K562 (cell line): ENCODE data around the gene AFDN. TPM values are rescaled to one million over a fixed set of nuclear protein-coding genes. Genes with fewer than 3 reads are reported as not detected.

Experiments
- ATAC-seq: fragments of 200-7000 bp; cut with Tn5 transposase; 3 replicates; pipeline ENCODE4 v1.9.1; 2020; ENCODE audit warnings: moderate library complexity
- BruUV-seq: library from RNA; stranded (reverse); fragments of 400-500 nt; replicated peaks from 2 replicates; lab custom pipeline; 2021; lab: Mats Ljungman, UMichigan
- CTCF ChIA-PET: fragments of 300-600 bp; formaldehyde crosslinking; extraction: SDS; loops from one replicate; lab custom pipeline; 2021; ENCODE audit warnings: low intra/inter-chr PET ratio; lab: Yijun Ruan, JAX
- POLR2A ChIA-PET: fragments of 300-600, 350-650 bp; sonication (Branson Sonifier 250); formaldehyde crosslinking; extraction: SDS; loops from one replicate; lab custom pipeline; 2021; ENCODE audit warnings: antibody characterized with exemption, inconsistent platforms; lab: Yijun Ruan, JAX
- DNase-seq, 4 experiments: peaks; one replicate each; pipeline versions ENCODE4 v3.0.0 to v3.0.0-alpha.2; 2011 to 2018; ENCODE audit warnings: low spot score in 3 of 4, mixed read lengths in 3 of 4; ENCODE audit errors: extremely low read depth in 1 of 4
- FAIRE-seq: peaks from 2 replicates; lab custom pipeline; 2011; peaks lifted over from hg19 to GRCh38; lab: Jason Lieb, UNC
- H2AFZ ChIP-seq: 2 replicates; pipeline ENCODE4 v1.6.0; 2011; ENCODE audit warnings: low read depth, low read length, control low read depth, inconsistent platforms
- H3K27ac ChIP-seq: fragments of 200-600 bp; 3 replicates; pipeline ENCODE4 v1.8.0; 2011; ENCODE audit warnings: low read depth, mild to moderate bottlenecking, control low read depth, inconsistent platforms, low read length, moderate library complexity, mixed read lengths; ENCODE audit errors: extremely low read depth
- H3K27me3 ChIP-seq, 2 experiments: fragments of 300-600 bp in 1 of 2; 2 replicates in 1 of 2; 3 replicates in 1 of 2; pipeline versions ENCODE4 v1.6.0 to v1.8.0; 2011; ENCODE audit warnings: inconsistent platforms in 2 of 2, low read length in 2 of 2, mild to moderate bottlenecking in 1 of 2, mixed read lengths in 1 of 2, moderate library complexity in 1 of 2; ENCODE audit not compliant: control insufficient read depth in 2 of 2, insufficient read depth in 2 of 2
- H3K36me3 ChIP-seq: fragments of 300-600 bp; 3 replicates; pipeline ENCODE4 v1.8.0; 2011; ENCODE audit warnings: mild to moderate bottlenecking, low read length, inconsistent platforms; ENCODE audit not compliant: control insufficient read depth, insufficient read depth
- H3K4me1 ChIP-seq, 2 experiments: fragments of 200-600 bp in 1 of 2; replicated peaks in 1 of 2; 2 replicates in 1 of 2; 3 replicates in 1 of 2; pipeline versions ENCODE4 v1.5.1 to v1.8.0; 2011; ENCODE audit warnings: inconsistent platforms in 2 of 2, low read length in 2 of 2, mild to moderate bottlenecking in 1 of 2, mixed read lengths in 1 of 2, moderate library complexity in 1 of 2; ENCODE audit not compliant: control insufficient read depth in 2 of 2, insufficient read depth in 2 of 2
- H3K4me2 ChIP-seq: 2 replicates; pipeline ENCODE4 v1.6.1; 2011; ENCODE audit warnings: low read length, control low read depth, inconsistent platforms, mixed read lengths; ENCODE audit not compliant: insufficient read depth
- H3K4me3 ChIP-seq: fragments of 200-600 bp; sonication (generic), shearing (Covaris generic); 2 replicates; pipeline ENCODE4 v1.5.1; 2016; ENCODE audit warnings: control low read depth, inconsistent platforms
- H3K79me2 ChIP-seq: fragments of 200-600 bp; 3 replicates; pipeline ENCODE4 v1.8.0; 2011; ENCODE audit warnings: low read length, inconsistent platforms; ENCODE audit not compliant: control insufficient read depth, insufficient read depth
- H3K9ac ChIP-seq, 2 experiments: 2 replicates each; pipeline versions ENCODE4 v1.6.0 to v1.6.1; 2011; ENCODE audit warnings: low read depth in 2 of 2, low read length in 2 of 2, control low read depth in 1 of 2, inconsistent platforms in 1 of 2, mild to moderate bottlenecking in 1 of 2, mixed read lengths in 1 of 2; ENCODE audit not compliant: insufficient read depth in 1 of 2
- H3K9me1 ChIP-seq: one replicate; pipeline ENCODE4 v1.6.0; 2011; ENCODE audit warnings: inconsistent platforms, mild to moderate bottlenecking, low read length, moderate library complexity; ENCODE audit not compliant: control insufficient read depth, insufficient read depth
- H3K9me3 ChIP-seq: replicated peaks from 2 replicates; pipeline ENCODE4 v1.5.1; 2011; ENCODE audit warnings: low read depth, low read length, inconsistent platforms; ENCODE audit not compliant: control insufficient read depth, insufficient read depth
- H4K20me1 ChIP-seq: replicated peaks from 2 replicates; pipeline ENCODE4 v1.6.1; 2011; ENCODE audit warnings: low read length, inconsistent platforms, mixed read lengths; ENCODE audit not compliant: control insufficient read depth, insufficient read depth
- CBX1 ChIP-seq: sonication (generic); IDR thresholded peaks from 2 replicates; pipeline ENCODE4 v1.6.1; 2016; ENCODE audit warnings: antibody characterized with exemption, low read depth, mild to moderate bottlenecking
- CREB1 ChIP-seq, 2 experiments: sonication (generic) in 1 of 2; formaldehyde crosslinking in 1 of 2; IDR thresholded peaks; 2 replicates each; pipeline versions ENCODE4 v1.6.1 to v1.8.0; 2012 to 2022; ENCODE audit warnings: inconsistent platforms in 1 of 2, mild to moderate bottlenecking in 1 of 2, missing genetic modification reagents in 1 of 2, moderate library complexity in 1 of 2
- DMBX1 ChIP-seq: fragments of 250-450 bp; sonication (Bioruptor Pico); IDR thresholded peaks from 2 replicates; pipeline ENCODE4 v1.8.0; 2022; ENCODE audit warnings: inconsistent platforms, mild to moderate bottlenecking, moderate library complexity, borderline replicate concordance
- EWSR1 ChIP-seq: fragments of 450-650 bp; IDR thresholded peaks from 2 replicates; pipeline ENCODE4 v1.6.1; 2018; ENCODE audit warnings: borderline replicate concordance, mild to moderate bottlenecking, low read depth, moderate library complexity; ENCODE audit not compliant: partially characterized antibody
- FOXA3 ChIP-seq, 2 experiments: fragments of 450-650 bp in 1 of 2; sonication (generic) in 1 of 2; formaldehyde crosslinking; IDR thresholded peaks in 1 of 2; conservative IDR thresholded peaks in 1 of 2; 2 replicates each; pipeline versions ENCODE4 v1.4.0 to v1.8.0; 2020 to 2022; ENCODE audit warnings: mild to moderate bottlenecking in 2 of 2, missing genetic modification reagents in 1 of 2
- TCF3 ChIP-seq: sonication (generic); formaldehyde crosslinking; IDR thresholded peaks from 2 replicates; pipeline ENCODE4 v1.4.0; 2020; ENCODE audit warnings: mild to moderate bottlenecking, missing genetic modification reagents
- ZFPM2 ChIP-seq: fragments of 250-450 bp; sonication (Bioruptor Pico); IDR thresholded peaks from 2 replicates; pipeline ENCODE4 v1.5.1; 2022; ENCODE audit warnings: mild to moderate bottlenecking
- ZNF143 ChIP-seq: sonication (generic); formaldehyde crosslinking; IDR thresholded peaks from 2 replicates; pipeline ENCODE4 v1.9.0; 2022; ENCODE audit warnings: mild to moderate bottlenecking, missing genetic modification reagents
- ZNF174 ChIP-seq: fragments of 250-450 bp; sonication (Bioruptor Pico); IDR thresholded peaks from 2 replicates; pipeline ENCODE4 v1.4.0; 2020; ENCODE audit warnings: mild to moderate bottlenecking
- ZNF277 ChIP-seq: fragments of 250-450 bp; sonication (Bioruptor Pico); IDR thresholded peaks from 2 replicates; pipeline ENCODE4 v1.8.0; 2022; ENCODE audit warnings: inconsistent platforms, mild to moderate bottlenecking, moderate library complexity, borderline replicate concordance
- WGBS: fragments of 100-300 bp; shearing (Covaris generic); methylation state at CpG from one replicate; pipeline ENCODE4 v1.1.6; 2016; ENCODE audit warnings: low coverage, mixed read lengths; ENCODE audit not compliant: insufficient coverage; ENCODE audit errors: missing lambda C conversion rate; 5-methylcytosine and 5-hydroxymethylcytosine counted together
- in situ Hi-C: fragments of 300-500 bp; cut with MboI; formaldehyde crosslinking; loops from 4 replicates; pipeline ENCODE4 v1.15.0; 2018; ENCODE audit warnings: inconsistent platforms, mixed read lengths
- intact Hi-C: fragments of 100-400 bp; cut with micrococcal nuclease; formaldehyde crosslinking; loops from 2 replicates; pipeline ENCODE4 v1.14.2; 2022
- polyA plus RNA-seq, 8 experiments: library from polyadenylated mRNA; depleted of rRNA in 4 of 8; stranded (reverse) in 5 of 8; unstranded in 3 of 8; fragments of >200 nt; fragmentation: Nextera tagmentation in 2 of 8; fragmentation: Illumina TruSeq in 1 of 8; extraction: Ambion mirVana in 2 of 8; extraction: Trizol in 1 of 8; gene quantifications; 2 replicates each; pipeline versions ENCODE4 v1.2.1 to v1.2.3, GENCODE V29; 2011 to 2014; ENCODE audit warnings: inconsistent platforms in 1 of 8, missing spikeins in 1 of 8
- total RNA-seq, 7 experiments: library from RNA; depleted of rRNA in 6 of 7; stranded (reverse); fragments of >200 nt in 6 of 7; fragmentation: Illumina TruSeq in 2 of 7; extraction: Trizol in 2 of 7; gene quantifications; 2 replicates each; pipeline versions ENCODE4 v1.2.1 to v1.2.3, GENCODE V29; 2011 to 2021; ENCODE audit warnings: low replicate concordance in 1 of 7
- TF ChIP-seq, protein P1 (sequence below): fragments of 250-450 bp; sonication (Bioruptor Pico); IDR thresholded peaks from 2 replicates; pipeline ENCODE4 v1.5.0; 2022; ENCODE audit warnings: mild to moderate bottlenecking
- TF ChIP-seq, protein P2 (sequence below): fragments of 250-450 bp; sonication (Bioruptor Pico); IDR thresholded peaks from 2 replicates; pipeline ENCODE4 v1.6.1; 2021; ENCODE audit warnings: mild to moderate bottlenecking
- TF ChIP-seq, protein P3 (sequence below): fragments of 450-650 bp; IDR thresholded peaks from 2 replicates; pipeline ENCODE4 v1.6.1; 2017; ENCODE audit warnings: mild to moderate bottlenecking, moderate library complexity

Gene AFDN
- total and polyA plus RNA-seq, 9 of the 15 experiments (the other 6 are each of a cell fraction or from before 2014, with no cell fraction given): 7.2 to 129 (median 105) TPM

DNA sequence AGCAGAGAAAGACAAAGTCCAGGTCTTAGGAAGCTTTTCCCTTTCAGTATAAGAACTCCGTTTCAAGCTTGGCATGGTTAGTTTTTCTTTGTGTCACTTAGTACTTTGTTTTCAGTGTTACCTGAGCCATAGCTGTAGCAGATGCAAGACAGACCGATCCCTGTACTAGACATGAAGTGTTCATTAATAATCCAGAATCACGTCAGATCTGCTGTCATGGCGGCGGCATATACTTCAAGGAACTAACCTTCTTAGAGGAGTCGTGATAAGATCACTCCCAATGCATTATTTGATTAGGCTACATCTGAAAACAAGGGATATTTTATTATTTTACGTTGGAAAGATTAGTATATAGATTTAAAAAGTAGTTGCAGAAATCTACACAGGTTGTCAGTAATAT lies 83.9 kb downstream of the AFDN start:
- Histone ChIP-seq H3K9ac (no peak overlapping the region), H3K9me1 (peaks cover 3% of the 10 kb centered on the region), H3K9me3 (no peaks in the 10 kb centered on the region), H3K4me2 (no peak overlapping the region), H3K4me3 (no peak overlapping the region), H3K4me1 (no peaks in the 10 kb centered on the region), H3K27ac (no peak overlapping the region), H3K79me2 (no peaks in the 10 kb centered on the region), H3K27me3 (no peaks in the 10 kb centered on the region), H2AFZ (no peak overlapping the region), H3K36me3 (peaks cover 69% of the 10 kb centered on the region), H4K20me1 (no peaks in the 10 kb centered on the region)
- POLR2A ChIA-PET: interaction anchor here (0.6 to 1.0 kb wide), 4 partner anchors 11 to 169 kb away, joined by 3 to 5 read pairs (median 4); no protein-coding TSS in a partner anchor
- no peak for TF ChIP-seq CBX1
- TF ChIP-seq, protein P1, sequence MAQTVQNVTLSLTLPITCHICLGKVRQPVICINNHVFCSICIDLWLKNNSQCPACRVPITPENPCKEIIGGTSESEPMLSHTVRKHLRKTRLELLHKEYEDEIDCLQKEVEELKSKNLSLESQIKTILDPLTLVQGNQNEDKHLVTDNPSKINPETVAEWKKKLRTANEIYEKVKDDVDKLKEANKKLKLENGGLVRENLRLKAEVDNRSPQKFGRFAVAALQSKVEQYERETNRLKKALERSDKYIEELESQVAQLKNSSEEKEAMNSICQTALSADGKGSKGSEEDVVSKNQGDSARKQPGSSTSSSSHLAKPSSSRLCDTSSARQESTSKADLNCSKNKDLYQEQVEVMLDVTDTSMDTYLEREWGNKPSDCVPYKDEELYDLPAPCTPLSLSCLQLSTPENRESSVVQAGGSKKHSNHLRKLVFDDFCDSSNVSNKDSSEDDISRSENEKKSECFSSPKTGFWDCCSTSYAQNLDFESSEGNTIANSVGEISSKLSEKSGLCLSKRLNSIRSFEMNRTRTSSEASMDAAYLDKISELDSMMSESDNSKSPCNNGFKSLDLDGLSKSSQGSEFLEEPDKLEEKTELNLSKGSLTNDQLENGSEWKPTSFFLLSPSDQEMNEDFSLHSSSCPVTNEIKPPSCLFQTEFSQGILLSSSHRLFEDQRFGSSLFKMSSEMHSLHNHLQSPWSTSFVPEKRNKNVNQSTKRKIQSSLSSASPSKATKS (CRISPR knock-in tag): no peak
- TF ChIP-seq TCF3 (CRISPR knock-in tag): no peak
- no peak for TF ChIP-seq FOXA3 (CRISPR knock-in tag; conservative IDR thresholded peaks at IDR 0.05 in 1 of 2, IDR thresholded peaks at IDR 0.05 in 1 of 2)
- TF ChIP-seq ZNF277: no peak
- no peak for TF ChIP-seq CREB1 (IDR thresholded peaks at IDR 0.05)
- TF ChIP-seq CREB1 (CRISPR knock-in tag; IDR thresholded peaks at IDR 0.05): no peak
- no peak for TF ChIP-seq DMBX1 (CRISPR knock-in tag)
- TF ChIP-seq ZFPM2 (CRISPR knock-in tag): no peak
- TF ChIP-seq, protein P2, sequence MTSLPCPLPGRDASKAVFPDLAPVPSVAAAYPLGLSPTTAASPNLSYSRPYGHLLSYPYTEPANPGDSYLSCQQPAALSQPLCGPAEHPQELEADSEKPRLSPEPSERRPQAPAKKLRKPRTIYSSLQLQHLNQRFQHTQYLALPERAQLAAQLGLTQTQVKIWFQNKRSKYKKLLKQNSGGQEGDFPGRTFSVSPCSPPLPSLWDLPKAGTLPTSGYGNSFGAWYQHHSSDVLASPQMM (CRISPR knock-in tag): no peak
- TF ChIP-seq ZNF143: no peak
- TF ChIP-seq ZNF174 (CRISPR knock-in tag): no peak
- no peak for TF ChIP-seq EWSR1
- TF ChIP-seq, protein P3, sequence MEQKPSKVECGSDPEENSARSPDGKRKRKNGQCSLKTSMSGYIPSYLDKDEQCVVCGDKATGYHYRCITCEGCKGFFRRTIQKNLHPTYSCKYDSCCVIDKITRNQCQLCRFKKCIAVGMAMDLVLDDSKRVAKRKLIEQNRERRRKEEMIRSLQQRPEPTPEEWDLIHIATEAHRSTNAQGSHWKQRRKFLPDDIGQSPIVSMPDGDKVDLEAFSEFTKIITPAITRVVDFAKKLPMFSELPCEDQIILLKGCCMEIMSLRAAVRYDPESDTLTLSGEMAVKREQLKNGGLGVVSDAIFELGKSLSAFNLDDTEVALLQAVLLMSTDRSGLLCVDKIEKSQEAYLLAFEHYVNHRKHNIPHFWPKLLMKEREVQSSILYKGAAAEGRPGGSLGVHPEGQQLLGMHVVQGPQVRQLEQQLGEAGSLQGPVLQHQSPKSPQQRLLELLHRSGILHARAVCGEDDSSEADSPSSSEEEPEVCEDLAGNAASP: no peak
- ATAC-seq (no peak), FAIRE-seq (no peak), DNase-seq (no peak)
- intact Hi-C loops (no loop called here), in situ Hi-C loops (no loop called here)
- WGBS: 90% methylated on average over 7 of the region's 7 CpGs
- CTCF ChIA-PET: no interaction called here
- no TSS peak for BruUV-seq
